HG03064 (cell line): ENCODE data around the gene CRTAC1.

Source experiments
- ATAC-seq: cut with Tn5 transposase; IDR thresholded peaks from one replicate; pipeline ENCODE4 v1.9.1; 2021; ENCODE audit warnings: low read depth; ENCODE audit not compliant: unreplicated experiment

The CRTAC1 gene

GRCh38 chr10:97876402-97876801 lies 154.0 kb downstream of the CRTAC1 start:
- ATAC-seq: no peak

GRCh38 chr10:97875391-97875790 lies 155.0 kb downstream of the CRTAC1 start:
- no peak for ATAC-seq

- ATAC-seq: no peak
Observed at GRCh38 chr10:97874332-97874731, 156.1 kb downstream of the CRTAC1 start.

GRCh38 chr10:97873569-97873968 lies 156.9 kb downstream of the CRTAC1 start:
- ATAC-seq: no peak

- ATAC-seq: no peak
Observed at GRCh38 chr10:97870990-97871389, 159.4 kb downstream of the CRTAC1 start.

- ATAC-seq: peak; percentile 99
Observed at GRCh38 chr10:97869091-97870042, 161.1 kb downstream of the CRTAC1 start.

GRCh38 chr10:97868134-97868685 lies 162.2 kb downstream of the CRTAC1 start:
- ATAC-seq: no peak

GRCh38 chr10:97867220-97867800 lies 163.1 kb downstream of the CRTAC1 start:
- no peak for ATAC-seq

- ATAC-seq: no peak
Observed at GRCh38 chr10:97866524-97867219, 163.7 kb downstream of the CRTAC1 start.

GRCh38 chr10:97865488-97865887 lies 164.9 kb downstream of the CRTAC1 start:
- ATAC-seq: no peak

- ATAC-seq: no peak
Observed at GRCh38 chr10:97863808-97864207, 166.6 kb downstream of the CRTAC1 start.

- ATAC-seq: no peak
Observed at GRCh38 chr10:97861924-97862323, 168.5 kb downstream of the CRTAC1 start.

- no peak for ATAC-seq
Observed at GRCh38 chr10:97861097-97861750, 169.2 kb downstream of the CRTAC1 start.

GRCh38 chr10:97858001-97858439 lies 172.4 kb downstream of the CRTAC1 start:
- ATAC-seq: no peak

GRCh38 chr10:97854743-97855142 lies 175.7 kb downstream of the CRTAC1 start:
- no peak for ATAC-seq

GRCh38 chr10:97852840-97853405 lies 177.5 kb downstream of the CRTAC1 start:
- no peak for ATAC-seq

GRCh38 chr10:97852277-97852676 lies 178.1 kb downstream of the CRTAC1 start:
- ATAC-seq: no peak

GRCh38 chr10:97851341-97852001 lies 178.9 kb downstream of the CRTAC1 start:
- no peak for ATAC-seq

- no peak for ATAC-seq
Observed at GRCh38 chr10:97850446-97850845, 180.0 kb downstream of the CRTAC1 start.
